HCT116 (cell line): ENCODE results near the gene CHMP1B.
"Not testable (repeated sequence)": the region's sequence is repeated elsewhere in the genome, so short reads cannot be mapped to it uniquely, and the experiment has no call there.

Experiments
- POLR2A ChIP-seq: IDR thresholded peaks from 2 replicates; pipeline ENCODE4 v1.7.0; 2011; ENCODE audit warnings: borderline replicate concordance; ENCODE audit not compliant: insufficient read depth, insufficient read length; ENCODE audit errors: extremely low read depth
- SIN3A ChIP-seq: IDR thresholded peaks from 2 replicates; pipeline ENCODE4 v1.6.1; 2012; ENCODE audit warnings: low read depth
- SP1 ChIP-seq: IDR thresholded peaks from 2 replicates; pipeline ENCODE4 v1.6.1; 2012; ENCODE audit warnings: low read depth
- TF ChIP-seq, protein P1 (sequence below), 3 experiments: fragments of 200-600 bp in 1 of 3; sonication (generic) in 1 of 3; IDR thresholded peaks in 2 of 3; conservative IDR thresholded peaks in 1 of 3; 2 replicates each; pipeline ENCODE4 v1.5.1; 2012 to 2017; ENCODE audit warnings: low read depth in 2 of 3, low read length in 2 of 3, antibody characterized with exemption in 1 of 3, borderline replicate concordance in 1 of 3, control low read depth in 1 of 3, mild to moderate bottlenecking in 1 of 3, mixed read lengths in 1 of 3, mixed run types in 1 of 3, moderate library complexity in 1 of 3; ENCODE audit not compliant: insufficient read depth in 1 of 3

GRCh38 chr18:11854554-11854953 is 3.3 kb downstream of the CHMP1B start:
- TF ChIP-seq POLR2A, SP1, SIN3A: not testable (repeated sequence)
- TF ChIP-seq, protein P1, sequence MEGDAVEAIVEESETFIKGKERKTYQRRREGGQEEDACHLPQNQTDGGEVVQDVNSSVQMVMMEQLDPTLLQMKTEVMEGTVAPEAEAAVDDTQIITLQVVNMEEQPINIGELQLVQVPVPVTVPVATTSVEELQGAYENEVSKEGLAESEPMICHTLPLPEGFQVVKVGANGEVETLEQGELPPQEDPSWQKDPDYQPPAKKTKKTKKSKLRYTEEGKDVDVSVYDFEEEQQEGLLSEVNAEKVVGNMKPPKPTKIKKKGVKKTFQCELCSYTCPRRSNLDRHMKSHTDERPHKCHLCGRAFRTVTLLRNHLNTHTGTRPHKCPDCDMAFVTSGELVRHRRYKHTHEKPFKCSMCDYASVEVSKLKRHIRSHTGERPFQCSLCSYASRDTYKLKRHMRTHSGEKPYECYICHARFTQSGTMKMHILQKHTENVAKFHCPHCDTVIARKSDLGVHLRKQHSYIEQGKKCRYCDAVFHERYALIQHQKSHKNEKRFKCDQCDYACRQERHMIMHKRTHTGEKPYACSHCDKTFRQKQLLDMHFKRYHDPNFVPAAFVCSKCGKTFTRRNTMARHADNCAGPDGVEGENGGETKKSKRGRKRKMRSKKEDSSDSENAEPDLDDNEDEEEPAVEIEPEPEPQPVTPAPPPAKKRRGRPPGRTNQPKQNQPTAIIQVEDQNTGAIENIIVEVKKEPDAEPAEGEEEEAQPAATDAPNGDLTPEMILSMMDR (IDR thresholded peaks at IDR 0.05 in 2 of 3, conservative IDR thresholded peaks at IDR 0.05 in 1 of 3; ENCODE audit: borderline replicate concordance in 1 of 3, insufficient read depth in 1 of 3, low read depth in 2 of 3, low read length in 2 of 3): not testable (repeated sequence)
